Spleen (tissue), 11 donors: ENCODE data around the gene LRRC32. TPM values are rescaled to one million over a fixed set of nuclear protein-coding genes. Genes with fewer than 3 reads are reported as not detected.

ENCODE experiments used
- DNase-seq: peaks from one replicate; pipeline ENCODE4 v3.0.0-alpha.2; 2020
- H3K27ac ChIP-seq, 8 donors: fragments of 200-600 bp; sonication (generic) in 7 of 8; 1 replicate in 4 of 8; 2 replicates in 4 of 8; pipeline versions ENCODE4 v1.5.0 to v1.8.0; 2016 to 2021; ENCODE audit warnings: inconsistent platforms in 4 of 8, mild to moderate bottlenecking in 4 of 8, moderate library complexity in 1 of 8
- H3K27me3 ChIP-seq, 7 donors: fragments of 200-600 bp; sonication (generic) in 6 of 7; replicated peaks in 1 of 7; 1 replicate in 4 of 7; 2 replicates in 3 of 7; pipeline versions ENCODE4 v1.5.0 to v1.8.0; 2016 to 2021; ENCODE audit warnings: inconsistent platforms in 3 of 7, mild to moderate bottlenecking in 1 of 7
- H3K36me3 ChIP-seq, 6 donors: fragments of 200-600 bp; sonication (generic) in 5 of 6; 1 replicate in 4 of 6; 2 replicates in 2 of 6; pipeline versions ENCODE4 v1.5.0 to v1.8.0; 2016 to 2021; ENCODE audit warnings: inconsistent platforms in 2 of 6
- H3K4me1 ChIP-seq, 6 donors: fragments of 200-600 bp; sonication (generic) in 5 of 6; 1 replicate in 3 of 6; 2 replicates in 3 of 6; pipeline versions ENCODE4 v1.5.0 to v1.8.0; 2016 to 2021; ENCODE audit warnings: inconsistent platforms in 3 of 6
- H3K4me3 ChIP-seq, 8 donors: fragments of 200-600 bp; sonication (generic) in 7 of 8; 1 replicate in 4 of 8; 2 replicates in 4 of 8; pipeline versions ENCODE4 v1.5.0 to v1.8.0; 2016 to 2021; ENCODE audit warnings: inconsistent platforms in 4 of 8, mild to moderate bottlenecking in 4 of 8, moderate library complexity in 2 of 8
- H3K9me3 ChIP-seq, 8 donors: fragments of 200-600 bp; sonication (generic) in 7 of 8; 1 replicate in 4 of 8; 2 replicates in 4 of 8; pipeline versions ENCODE4 v1.5.0 to v1.8.0; 2016 to 2021; ENCODE audit warnings: inconsistent platforms in 4 of 8
- CTCF ChIP-seq, 11 experiments: fragments of 200-600 bp in 7 of 11; fragments of 450-650 bp in 4 of 11; sonication (generic) in 4 of 11; IDR thresholded peaks in 8 of 11; conservative IDR thresholded peaks in 3 of 11; 1 replicate in 7 of 11; 2 replicates in 4 of 11; pipeline versions ENCODE4 v1.4.0 to v1.8.0; 2016 to 2021; ENCODE audit warnings: antibody characterized with exemption in 11 of 11, inconsistent platforms in 4 of 11, mild to moderate bottlenecking in 1 of 11
- POLR2A ChIP-seq, 3 donors: fragments of 450-650 bp; IDR thresholded peaks; one replicate each; pipeline ENCODE4 v1.5.1; 2017; ENCODE audit warnings: antibody characterized with exemption in 3 of 3, mild to moderate bottlenecking in 1 of 3
- POLR2AphosphoS5 ChIP-seq, 3 donors: sonication (generic); formaldehyde crosslinking; IDR thresholded peaks; one replicate each; pipeline ENCODE4 v1.5.1; 2017; ENCODE audit warnings: antibody characterized with exemption in 3 of 3
- WGBS, 5 donors: extraction: QIAGEN DNeasy Blood & Tissue Kit in 3 of 5; methylation state at CpG; one replicate each; pipeline versions ENCODE4 v1.1.5 to v1.1.7; 2013 to 2018; 5-methylcytosine and 5-hydroxymethylcytosine counted together
- intact Hi-C: fragments of 100-400 bp; cut with DNase I; formaldehyde crosslinking; loops from one replicate; pipeline ENCODE4 v1.15.0; 2023; ENCODE audit warnings: low total_unique reads
- polyA plus RNA-seq, 3 donors: library from polyadenylated mRNA; stranded (reverse); fragments of 200-250 nt; gene quantifications; one replicate each; pipeline ENCODE4 v1.2.1, GENCODE V29; 2013
- total RNA-seq, 7 donors: library from RNA; depleted of rRNA in 3 of 7; stranded (reverse); fragments of >200 nt in 3 of 7; fragmentation: NEBNext Ultra II Directional in 4 of 7; extraction: Animal tissue kit (Norgen Biotek cat#: 25700) in 4 of 7; gene quantifications; one replicate each; pipeline versions ENCODE4 v1.1.0 to v1.2.1, GENCODE V29; 2016 to 2021
- donor health status: healthy with polysubstance abuse.
- donor health status: DM: no; HTN: no; CAD: no; lungs with moderate emphysema.
- donor health status: DM: no; HTN: no; CAD: no.
- donor health status: Bipolar disorder and iron deficiency.
- donor health status: healthy.
- donor health status: DM: no; HTN: no; CAD: no.
- donor health status: DM: yes; HTN: yes; CAD: no.

LRRC32 gene
- total and polyA plus RNA-seq, 10 donors: 25.9 to 214 (median 74.3) TPM

GRCh38 chr11:76688146-76688545, 17.6 kb upstream of the LRRC32 start:
- DNase-seq: no peak
- Histone ChIP-seq H3K4me1 (peaks cover 4 to 19% (median 14%) of the 10 kb centered on the region in 6 donors), H3K9me3 (peaks cover 0 to 4% (median 0%) of the 10 kb centered on the region in 8 donors), H3K4me3 (no peak overlapping the region), H3K27me3 (peaks cover 0 to 8% (median 0%) of the 10 kb centered on the region in 7 donors), H3K27ac (no peak overlapping the region), H3K36me3 (no peaks in the 10 kb centered on the region)
- intact Hi-C loops: loop anchor here (10.0 kb wide), 1 partner anchor 463 kb away; no protein-coding TSS in a partner anchor
- WGBS, 5 donors: 87 to 98% (median 96%) methylated on average over 7 of the region's 7 CpGs
- TF ChIP-seq POLR2AphosphoS5 (IDR thresholded peaks at IDR 0.05) (no peak), POLR2A (IDR thresholded peaks at IDR 0.05) (no peak), CTCF (IDR thresholded peaks at IDR 0.05 in 8 of 11, conservative IDR thresholded peaks at IDR 0.05 in 3 of 11) (no peak)

DNA sequence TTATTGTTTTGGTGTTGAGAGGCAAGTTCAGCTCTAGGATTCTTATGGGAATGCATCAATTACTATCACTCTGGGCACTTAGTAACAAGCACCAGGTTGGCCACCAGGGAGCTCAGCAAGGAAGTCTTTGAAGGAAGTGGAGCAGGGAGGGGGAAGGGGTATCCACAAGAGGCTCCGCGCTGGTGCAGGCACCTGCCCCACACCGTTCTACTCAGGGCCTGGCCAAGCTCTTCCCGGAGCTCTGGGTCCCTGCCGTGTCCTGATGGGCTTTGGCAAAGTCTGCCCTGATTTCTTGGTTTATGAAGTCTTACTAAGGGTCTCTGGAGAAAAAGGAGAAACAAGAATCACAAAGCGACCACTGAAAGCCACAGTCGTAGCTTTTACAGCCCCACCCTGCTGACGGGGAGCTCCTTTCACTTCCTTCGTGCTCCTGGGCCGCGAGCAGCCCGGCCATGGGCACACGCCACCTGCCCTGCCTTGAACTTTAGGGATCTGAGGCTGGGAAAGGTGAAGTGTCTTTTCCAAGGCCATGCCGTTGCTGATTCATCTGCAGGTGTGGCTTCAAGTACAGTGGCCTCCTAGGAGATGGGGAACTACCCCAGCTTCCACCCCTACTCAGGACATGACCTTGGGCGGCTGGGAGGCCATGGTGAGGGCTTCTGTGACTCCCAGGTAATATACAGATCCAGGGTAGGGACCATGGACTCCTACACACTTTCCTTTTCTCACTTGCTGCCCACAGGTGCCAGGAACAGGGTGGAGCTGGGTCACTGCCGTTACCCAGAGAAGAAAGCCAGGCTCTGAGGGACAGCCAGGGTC, 15.9 kb upstream of the LRRC32 start:
- TF ChIP-seq CTCF (IDR thresholded peaks at IDR 0.05 in 8 of 11, conservative IDR thresholded peaks at IDR 0.05 in 3 of 11) (no peak), POLR2AphosphoS5 (IDR thresholded peaks at IDR 0.05) (no peak), POLR2A (IDR thresholded peaks at IDR 0.05) (no peak)
- Histone ChIP-seq H3K4me1 (peaks cover 4 to 19% (median 14%) of the 10 kb centered on the region in 6 donors), H3K4me3 (peak overlapping the region in 2 of 8 donors; percentile 6 to 42), H3K27ac (no peak overlapping the region), H3K9me3 (peaks cover 0 to 4% (median 0%) of the 10 kb centered on the region in 8 donors), H3K27me3 (peaks cover 0 to 21% (median 0%) of the 10 kb centered on the region in 7 donors), H3K36me3 (no peaks in the 10 kb centered on the region)
- no peak for DNase-seq
- intact Hi-C loops: loop anchor here (10.0 kb wide), 1 partner anchor 462 kb away; no protein-coding TSS in a partner anchor
- 22 to 35% (median 28%) methylated on average over 15 to 16 of the region's 16 CpGs for WGBS, 5 donors

GRCh38 chr11:76685831-76686230, 15.3 kb upstream of the LRRC32 start:
- Histone ChIP-seq H3K4me1 (peaks cover 4 to 21% (median 16%) of the 10 kb centered on the region in 6 donors), H3K27ac (no peak overlapping the region), H3K4me3 (peak overlapping the region in 1 of 8 donors; percentile 42), H3K36me3 (no peaks in the 10 kb centered on the region), H3K9me3 (peaks cover 0 to 4% (median 0%) of the 10 kb centered on the region in 8 donors), H3K27me3 (peaks cover 0 to 28% (median 0%) of the 10 kb centered on the region in 7 donors)
- WGBS, 5 donors: 45 to 57% (median 54%) methylated on average over 7 of the region's 7 CpGs
- no peak for DNase-seq
- TF ChIP-seq CTCF (IDR thresholded peaks at IDR 0.05 in 8 of 11, conservative IDR thresholded peaks at IDR 0.05 in 3 of 11): no peak
- no peak for TF ChIP-seq POLR2A (IDR thresholded peaks at IDR 0.05)
- TF ChIP-seq POLR2AphosphoS5 (IDR thresholded peaks at IDR 0.05): no peak
- intact Hi-C loops: loop anchor here (10.0 kb wide), 1 partner anchor 461 kb away; no protein-coding TSS in a partner anchor

GRCh38 chr11:76685237-76685636, 14.7 kb upstream of the LRRC32 start:
- H3K9me3 ChIP-seq: peaks cover 0 to 4% (median 0%) of the 10 kb centered on the region in 8 donors
- no peak overlapping the region for H3K4me3 ChIP-seq
- 85 to 91% (median 87%) methylated on average over 9 of the region's 9 CpGs for WGBS, 5 donors
- peaks cover 0 to 33% (median 0%) of the 10 kb centered on the region in 7 donors for H3K27me3 ChIP-seq
- H3K36me3 ChIP-seq: no peaks in the 10 kb centered on the region
- intact Hi-C loops: loop anchor here (10.0 kb wide), 1 partner anchor 460 kb away; no protein-coding TSS in a partner anchor
- TF ChIP-seq CTCF (IDR thresholded peaks at IDR 0.05 in 8 of 11, conservative IDR thresholded peaks at IDR 0.05 in 3 of 11): no peak
- no peak for TF ChIP-seq POLR2AphosphoS5 (IDR thresholded peaks at IDR 0.05)
- TF ChIP-seq POLR2A (IDR thresholded peaks at IDR 0.05): no peak
- DNase-seq: no peak
- peaks cover 9 to 27% (median 21%) of the 10 kb centered on the region in 6 donors for H3K4me1 ChIP-seq
- H3K27ac ChIP-seq: no peak overlapping the region
